Upper lobe of right lung (tissue), 1 donor: ENCODE data around the gene RNF144B. TPM values are rescaled to one million over a fixed set of nuclear protein-coding genes. Genes with fewer than 3 reads are reported as not detected.
A peak's percentile ranks its signal among the peaks of the same experiment; 100 is the strongest.
"Not testable (repeated sequence)": the region's sequence is repeated elsewhere in the genome, so short reads cannot be mapped to it uniquely, and the experiment has no call there.

ENCODE experiments used
- ATAC-seq: fragments of 200-7000 bp; cut with Tn5 transposase; one replicate; pipeline ENCODE4 v1.9.1; 2020; ENCODE audit warnings: mild to moderate bottlenecking, moderate library complexity
- DNase-seq: peaks from one replicate; pipeline ENCODE4 v3.0.0-alpha.2; 2020
- H3K27ac ChIP-seq: fragments of 200-600 bp; one replicate; pipeline ENCODE4 v1.8.0; 2022
- H3K27me3 ChIP-seq: fragments of 200-600 bp; one replicate; pipeline ENCODE4 v1.8.0; 2022; ENCODE audit warnings: mild to moderate bottlenecking
- H3K36me3 ChIP-seq: fragments of 200-600 bp; one replicate; pipeline ENCODE4 v1.8.0; 2022
- H3K4me1 ChIP-seq: fragments of 200-600 bp; one replicate; pipeline ENCODE4 v1.8.0; 2022
- H3K4me3 ChIP-seq: fragments of 200-600 bp; one replicate; pipeline ENCODE4 v1.8.0; 2022; ENCODE audit warnings: mild to moderate bottlenecking
- H3K9me3 ChIP-seq: fragments of 200-600 bp; one replicate; pipeline ENCODE4 v1.8.0; 2022
- CTCF ChIP-seq: fragments of 200-600 bp; IDR thresholded peaks from one replicate; pipeline ENCODE4 v1.8.0; 2022; ENCODE audit warnings: antibody characterized with exemption
- intact Hi-C: fragments of 100-400 bp; cut with DNase I; formaldehyde crosslinking; loops from one replicate; pipeline ENCODE4 v1.11.0; 2022
- total RNA-seq: library from RNA; stranded (reverse); fragmentation: NEBNext Ultra II Directional; extraction: Animal tissue kit (Norgen Biotek cat#: 25700); gene quantifications from one replicate; pipeline ENCODE4 v1.2.1, GENCODE V29; 2021
- donor health status: DM: no; HTN: yes; CAD: no; lungs with severe emphysema.

The RNF144B gene
- total RNA-seq, 1 donor from 2014 or later, result 82.4 TPM

DNA sequence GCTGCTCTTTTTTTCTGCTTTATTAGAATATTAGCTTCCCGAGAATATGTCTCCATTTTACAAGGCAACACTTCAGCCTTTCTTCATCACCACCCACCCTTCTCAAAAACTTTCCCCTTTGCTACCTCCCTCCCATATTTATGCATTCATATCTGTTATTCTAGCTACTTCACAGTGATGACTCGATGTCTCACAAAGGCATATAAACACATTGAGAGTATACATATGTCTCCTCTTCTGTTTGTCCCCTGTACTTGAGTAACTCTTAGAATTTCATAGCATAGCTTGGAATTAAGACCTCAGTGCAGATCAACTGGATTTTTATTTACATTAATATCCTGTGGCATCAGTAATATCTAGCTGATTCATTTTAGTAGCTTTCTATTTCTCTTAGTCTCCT is 6.5 kb downstream of the RNF144B start:
- no peak for ATAC-seq
- DNase-seq, result no peak
- Histone ChIP-seq H3K9me3 (no peaks in the 10 kb centered on the region), H3K36me3 (no peaks in the 10 kb centered on the region), H3K27ac (no peak overlapping the region), H3K4me1 (peaks cover 31% of the 10 kb centered on the region), H3K4me3 (peak overlapping the region; percentile 73), H3K27me3 (no peaks in the 10 kb centered on the region)
- intact Hi-C loops, result no loop called here
- TF ChIP-seq CTCF, result no peak

GRCh38 chr6:18395177-18395855 is 8.2 kb downstream of the RNF144B start:
- Histone ChIP-seq H3K27ac (no peak overlapping the region), H3K4me3 (no peak overlapping the region), H3K27me3 (no peaks in the 10 kb centered on the region), H3K9me3 (no peaks in the 10 kb centered on the region), H3K4me1 (peaks cover 31% of the 10 kb centered on the region), H3K36me3 (peaks cover 12% of the 10 kb centered on the region)
- intact Hi-C loops, result no loop called here
- ATAC-seq (no peak), DNase-seq (no peak)
- TF ChIP-seq CTCF, result no peak

GRCh38 chr6:18395856-18396197 is 8.7 kb downstream of the RNF144B start:
- intact Hi-C loops, result no loop called here
- no peak overlapping the region for H3K4me3 ChIP-seq

GRCh38 chr6:18397701-18398100 is 10.6 kb downstream of the RNF144B start:
- H3K27ac ChIP-seq, result no peak overlapping the region
- H3K4me1 ChIP-seq, result peaks cover 23% of the 10 kb centered on the region
- H3K36me3 ChIP-seq, result peaks cover 15% of the 10 kb centered on the region
- TF ChIP-seq CTCF, result no peak
- DNase-seq, result no peak
- H3K4me3 ChIP-seq, result no peak overlapping the region
- no peaks in the 10 kb centered on the region for H3K9me3 ChIP-seq
- intact Hi-C loops, result no loop called here
- peak; percentile 42 for ATAC-seq
- no peaks in the 10 kb centered on the region for H3K27me3 ChIP-seq

More at GRCh38 chr6:18395856-18396197, 8.7 kb downstream of the RNF144B start:
- no peak for DNase-seq
- no peak for ATAC-seq
- no peak for TF ChIP-seq CTCF
- Histone ChIP-seq H3K36me3 (peaks cover 15% of the 10 kb centered on the region), H3K4me1 (peaks cover 29% of the 10 kb centered on the region), H3K9me3 (no peaks in the 10 kb centered on the region), H3K27me3 (no peaks in the 10 kb centered on the region), H3K27ac (no peak overlapping the region)

GRCh38 chr6:18398225-18398624 is 11.1 kb downstream of the RNF144B start:
- H3K27ac ChIP-seq, ATAC-seq, H3K9me3 ChIP-seq, DNase-seq, H3K27me3 ChIP-seq, intact Hi-C loops, H3K4me3 ChIP-seq: not testable (repeated sequence)
- H3K36me3 ChIP-seq, result peaks cover 18% of the 10 kb centered on the region
- peaks cover 23% of the 10 kb centered on the region for H3K4me1 ChIP-seq

- H3K4me3 ChIP-seq, result no peak overlapping the region
- peak overlapping the region; percentile 52 for H3K27ac ChIP-seq
- H3K9me3 ChIP-seq, result no peaks in the 10 kb centered on the region
- H3K27me3 ChIP-seq, result no peaks in the 10 kb centered on the region
- intact Hi-C loops, result no loop called here
- TF ChIP-seq CTCF, result no peak
- peaks cover 26% of the 10 kb centered on the region for H3K36me3 ChIP-seq
- peaks cover 13% of the 10 kb centered on the region for H3K4me1 ChIP-seq
- DNase-seq (no peak), ATAC-seq (peak; percentile 75)
These were observed 13.8 kb downstream of the RNF144B start for GRCh38 chr6:18400831-18401446.

DNA sequence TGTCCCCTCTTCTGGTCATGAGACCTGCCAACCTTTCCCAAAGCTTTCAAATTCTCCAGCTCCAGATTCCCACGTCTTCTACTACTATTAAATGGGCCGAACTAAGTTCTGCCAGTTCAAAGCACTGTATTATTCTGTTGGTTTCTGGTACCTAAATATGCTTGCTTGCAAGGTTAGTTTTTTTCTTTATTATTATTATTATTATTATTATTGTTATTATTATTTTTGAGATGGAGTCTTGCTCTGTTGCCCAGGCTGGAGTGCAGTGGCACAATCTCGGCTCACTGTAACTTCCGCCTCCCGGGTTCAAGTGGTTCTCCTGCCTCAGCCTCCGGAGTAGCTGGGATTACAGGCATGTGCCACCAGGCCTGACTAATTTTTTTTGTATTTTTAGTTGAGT is 17.8 kb downstream of the RNF144B start:
- intact Hi-C loops, DNase-seq, H3K9me3 ChIP-seq, H3K27ac ChIP-seq, H3K4me1 ChIP-seq, H3K27me3 ChIP-seq, H3K4me3 ChIP-seq, ATAC-seq: not testable (repeated sequence)
- H3K36me3 ChIP-seq, result peaks cover 24% of the 10 kb centered on the region
